GM12874 (cell line): ENCODE measurements around the gene HS3ST4.

Source experiments
- CTCF ChIP-seq: IDR thresholded peaks from 2 replicates; pipeline ENCODE4 v1.5.1; 2011; ENCODE audit warnings: low read depth, mild to moderate bottlenecking, control low read depth, low read length, moderate library complexity; ENCODE audit not compliant: insufficient read depth

Gene HS3ST4

GRCh38 chr16:25798065-25798464 lies 106.3 kb downstream of the HS3ST4 start:
- TF ChIP-seq CTCF, result no peak

- no peak for TF ChIP-seq CTCF
These were observed 108.1 kb downstream of the HS3ST4 start for GRCh38 chr16:25799816-25800215.

- TF ChIP-seq CTCF, result no peak
These were observed 120.5 kb downstream of the HS3ST4 start for GRCh38 chr16:25812215-25812614.

GRCh38 chr16:25817295-25817694 lies 125.5 kb downstream of the HS3ST4 start:
- no peak for TF ChIP-seq CTCF

- no peak for TF ChIP-seq CTCF
These were observed 126.1 kb downstream of the HS3ST4 start for GRCh38 chr16:25817876-25818275.

GRCh38 chr16:25823891-25824290 lies 132.1 kb downstream of the HS3ST4 start:
- TF ChIP-seq CTCF, result no peak

- TF ChIP-seq CTCF, result no peak
These were observed 135.9 kb downstream of the HS3ST4 start for GRCh38 chr16:25827709-25828108.

- no peak for TF ChIP-seq CTCF
These were observed 136.8 kb downstream of the HS3ST4 start for GRCh38 chr16:25828510-25828909.
